Activated gamma-delta T cell (primary cell): ENCODE data around the gene RHOBTB3.

Source experiments
- DNase-seq: peaks from one replicate; lab custom pipeline; 2025; lab: John Stamatoyannopoulos, UW

RHOBTB3 gene

GRCh38 chr5:95840956-95841705 is 110.0 kb downstream of the RHOBTB3 start:
- no peak for DNase-seq

DNA sequence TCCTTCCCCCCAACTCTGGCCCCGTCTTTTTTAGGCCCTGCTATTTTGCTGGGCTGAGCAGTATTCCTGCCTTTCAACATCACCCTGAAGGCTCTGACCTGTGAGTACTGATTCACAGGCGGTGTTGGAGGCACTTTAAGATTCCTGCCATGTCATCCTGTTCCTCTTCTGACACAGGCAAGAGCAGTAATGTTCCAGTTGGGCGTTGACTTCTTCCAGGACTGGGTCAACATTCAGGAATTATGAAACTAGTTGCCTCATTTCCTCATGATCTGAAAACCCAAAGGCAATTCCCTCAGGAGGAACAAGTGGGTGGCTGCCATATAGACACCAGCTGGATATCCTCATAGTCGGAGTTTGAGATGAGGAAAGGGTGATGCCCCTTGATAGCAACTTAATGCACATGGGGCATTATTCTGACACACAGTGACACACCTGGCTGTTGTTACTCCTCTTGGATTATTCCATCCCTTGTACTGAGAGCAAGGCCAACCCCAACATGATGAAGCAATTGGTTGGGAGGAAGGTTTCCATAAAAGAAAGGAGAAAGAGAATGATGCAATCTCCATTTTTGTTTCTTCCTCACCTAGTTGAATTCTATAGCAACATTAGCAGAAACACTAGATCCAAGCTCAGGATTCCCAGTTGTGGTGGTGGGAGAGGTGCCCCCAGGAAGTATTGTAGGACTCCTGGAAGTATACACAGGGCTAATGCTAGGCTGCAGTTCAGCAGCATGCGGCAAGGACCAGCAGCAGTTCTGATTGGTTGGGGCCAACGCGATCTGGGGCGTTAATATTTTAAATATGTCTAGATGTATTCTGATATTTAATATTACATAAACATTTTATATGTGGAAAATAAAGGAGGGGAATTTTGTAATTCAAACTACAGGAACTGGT is 111.0 kb downstream of the RHOBTB3 start:
- no peak for DNase-seq

DNA sequence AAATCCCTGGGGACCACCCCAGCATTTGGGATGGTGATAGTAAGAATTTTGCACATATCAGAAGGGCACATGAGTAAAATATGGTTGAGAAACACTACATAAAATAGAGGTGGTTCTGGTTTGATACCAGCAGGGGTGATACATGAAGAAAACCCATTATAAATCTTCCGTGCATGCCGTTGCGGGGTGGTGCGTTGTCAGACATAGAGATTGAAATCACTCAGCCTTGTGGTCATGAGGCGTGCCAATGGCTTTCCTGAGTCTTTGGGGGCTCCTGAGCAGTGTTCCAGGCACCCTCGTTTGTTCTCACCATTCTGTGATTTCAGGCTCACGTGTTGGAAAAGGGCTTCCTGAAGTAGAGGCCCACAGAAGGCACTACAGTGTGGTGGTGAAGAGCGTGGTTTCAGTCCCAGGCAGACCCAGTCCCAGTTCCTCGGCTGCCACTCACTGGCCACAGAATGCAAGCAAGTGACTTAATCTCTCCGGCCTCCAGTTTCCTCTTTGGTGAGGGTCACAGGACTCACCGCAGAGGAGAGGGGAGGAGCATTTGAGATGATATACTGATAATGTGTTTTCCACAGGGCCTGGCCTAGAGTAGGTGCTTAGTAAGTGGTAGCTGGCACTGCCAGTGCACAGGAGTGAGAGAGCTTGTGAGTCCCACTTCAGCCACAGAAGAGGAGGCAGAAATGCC is 111.9 kb downstream of the RHOBTB3 start:
- DNase-seq, result no peak

DNA sequence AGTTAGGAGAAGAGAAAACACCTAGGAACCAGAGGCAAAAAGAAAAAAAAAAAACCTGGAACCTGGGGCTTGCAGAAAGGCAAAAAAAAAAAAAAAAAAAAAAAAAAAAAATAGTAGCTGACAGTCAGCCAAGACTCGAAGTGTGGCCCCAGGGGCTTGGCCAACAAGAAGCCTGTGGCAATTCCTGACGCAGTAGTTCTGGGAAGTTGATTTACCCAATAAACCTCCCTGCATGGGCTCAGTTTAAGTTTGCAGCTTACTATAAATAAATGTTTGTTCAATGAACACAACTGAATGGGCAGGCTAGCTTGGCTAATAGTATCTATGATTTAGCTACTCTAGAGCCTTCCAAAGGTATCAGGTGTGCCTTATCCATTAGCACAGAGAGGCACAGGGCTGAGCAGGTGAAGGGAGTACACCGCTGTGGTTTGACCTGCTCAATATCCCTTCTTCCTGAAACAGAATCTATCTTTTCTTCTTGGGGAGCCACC is 112.6 kb downstream of the RHOBTB3 start:
- no peak for DNase-seq

DNA sequence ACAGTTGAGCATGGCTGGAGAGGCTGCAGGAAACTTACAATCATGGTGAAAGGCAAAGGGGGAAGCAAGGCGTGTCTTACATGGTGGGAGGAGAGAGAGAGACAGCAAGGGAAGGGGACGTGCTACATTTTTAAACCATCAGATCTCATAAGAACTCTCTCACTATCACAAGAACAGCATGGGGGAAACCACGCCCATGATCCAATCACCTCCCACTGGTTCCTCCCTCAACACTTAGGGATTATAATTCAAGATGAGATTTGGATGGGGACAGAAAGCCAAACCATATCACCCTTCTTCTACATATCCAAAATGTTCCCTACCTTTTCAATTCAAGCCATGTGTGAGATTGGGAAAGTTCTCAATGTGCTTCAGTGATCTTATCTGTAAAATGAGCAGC is 114.3 kb downstream of the RHOBTB3 start:
- no peak for DNase-seq
